OCI-LY7 (cell line): ENCODE measurements around the gene CNKSR3.

Source experiments
- CTCF ChIP-seq: fragments of 200-600 bp; sonication (generic); conservative IDR thresholded peaks from 2 replicates; pipeline ENCODE4 v1.5.1; 2014; ENCODE audit warnings: mild to moderate bottlenecking, antibody characterized with exemption, low read length, moderate library complexity, mixed read lengths
- EZH2phosphoT487 ChIP-seq: fragments of 200-600 bp; sonication (generic); IDR thresholded peaks from 2 replicates; pipeline ENCODE4 v1.6.1; 2018; ENCODE audit warnings: low read depth, borderline replicate concordance, mild to moderate bottlenecking, mixed run types, antibody characterized with exemption, low read length, moderate library complexity, mixed read lengths

GRCh38 chr6:154440422-154441043, 70.0 kb downstream of the CNKSR3 start:
- TF ChIP-seq CTCF (no peak), EZH2phosphoT487 (no peak)
